IPS-NIHi7 (cell line): ENCODE results near the gene EIF3CL.
A peak's percentile ranks its signal among the peaks of the same experiment; 100 is the strongest.
"Not testable (repeated sequence)": the region's sequence is repeated elsewhere in the genome, so short reads cannot be mapped to it uniquely, and the experiment has no call there.

ENCODE experiments used
- DNase-seq: peaks from one replicate; pipeline ENCODE4 v3.0.0; 2012; ENCODE audit warnings: mixed read lengths; ENCODE audit errors: extremely low spot score

Gene EIF3CL

DNA sequence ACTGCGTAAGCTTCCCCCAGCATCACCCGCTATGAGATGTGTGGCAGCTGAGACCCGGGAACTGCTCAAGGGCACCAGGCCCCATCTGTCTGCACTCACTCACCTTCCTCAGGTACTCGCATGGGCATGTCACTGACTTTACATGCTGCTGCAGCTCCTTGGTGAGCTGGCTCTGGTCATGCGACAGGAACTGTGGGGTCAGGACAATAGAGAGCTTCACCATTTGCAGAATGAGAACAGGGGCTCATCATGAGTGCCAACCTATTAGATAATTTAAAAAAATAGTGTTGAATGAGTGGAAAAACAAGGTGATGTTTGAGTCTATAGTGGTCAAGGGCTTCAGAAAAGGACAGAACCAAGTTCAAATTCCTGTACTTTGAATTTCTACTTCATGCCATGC is 41.0 kb downstream of the EIF3CL start:
- not testable (repeated sequence) for DNase-seq

GRCh38 chr16:28338230-28338629 is 65.4 kb downstream of the EIF3CL start:
- DNase-seq = not testable (repeated sequence)

DNA sequence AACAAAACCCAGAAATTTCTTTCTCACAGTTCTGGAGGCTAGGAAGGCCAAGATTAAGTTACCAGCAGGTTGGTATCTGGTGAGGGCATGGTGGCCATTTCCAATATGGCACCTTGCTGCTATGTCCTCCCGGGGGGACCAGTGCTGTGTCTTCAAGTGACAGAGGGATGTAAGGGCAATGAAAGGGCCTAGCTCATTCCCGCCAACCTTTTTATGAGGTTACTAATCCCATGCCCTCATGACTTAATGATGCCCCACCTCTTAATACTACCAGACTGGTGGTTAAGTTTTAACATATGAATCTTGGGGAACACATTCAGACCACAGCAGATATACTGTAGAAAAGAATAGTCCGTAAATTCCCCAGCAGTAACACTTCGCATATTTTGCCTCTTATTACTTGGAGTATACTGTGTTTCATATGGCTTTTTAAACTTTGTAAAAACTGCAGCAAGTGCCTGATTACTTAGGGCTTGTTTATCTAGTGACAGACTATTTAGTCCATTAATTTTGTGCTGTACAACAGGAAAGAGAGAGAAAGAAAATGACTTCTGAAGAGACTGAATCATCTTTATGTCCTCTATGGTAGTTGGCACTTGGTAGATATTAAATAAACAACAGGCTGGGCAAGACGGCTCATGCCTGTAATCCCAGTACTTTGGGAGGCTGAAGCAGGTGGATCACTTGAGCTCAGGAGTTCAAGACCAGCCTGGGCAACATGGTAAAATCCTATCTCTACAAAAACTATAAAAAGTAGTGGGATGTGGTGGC is 66.5 kb downstream of the EIF3CL start:
- not testable (repeated sequence) for DNase-seq

GRCh38 chr16:28335678-28336077 is 68.0 kb downstream of the EIF3CL start:
- DNase-seq = not testable (repeated sequence)

DNA sequence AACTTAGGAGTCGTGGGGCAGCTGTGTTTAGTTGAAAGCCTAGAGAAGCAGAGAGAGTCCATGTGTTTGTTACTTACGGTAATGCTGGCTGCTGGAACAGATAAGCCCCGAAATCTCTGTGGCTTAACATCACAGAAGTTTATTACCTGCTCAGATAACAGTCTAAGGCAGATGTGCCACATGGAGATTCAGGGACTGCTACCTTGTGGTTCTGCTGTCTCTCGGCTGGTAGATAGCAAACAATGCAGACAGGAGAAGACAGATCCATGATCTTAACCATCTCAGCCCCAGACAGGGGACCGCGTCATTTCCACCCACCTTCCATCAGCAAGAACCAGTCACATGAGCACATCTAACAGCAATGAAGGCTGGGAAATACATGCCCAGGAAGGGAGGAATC is 71.0 kb downstream of the EIF3CL start:
- DNase-seq = not testable (repeated sequence)

GRCh38 chr16:28330981-28331380 is 72.7 kb downstream of the EIF3CL start:
- not testable (repeated sequence) for DNase-seq

GRCh38 chr16:28330232-28330631 is 73.4 kb downstream of the EIF3CL start:
- DNase-seq = peak; percentile 35
